ENCODE results near the gene LSM3. TPM values are rescaled to one million over a fixed set of nuclear protein-coding genes. Genes with fewer than 3 reads are reported as not detected.
"Not testable (repeated sequence)": the region's sequence is repeated elsewhere in the genome, so short reads cannot be mapped to it uniquely, and the experiment has no call there.

LSM3 gene
- total and polyA plus RNA-seq, 4 donors, result 6.4 to 10.3 (median 9.9) TPM

- ATAC-seq (ENCODE audit: insufficient read depth, low FRiP score) (peak; percentile 47), DNase-seq (no peak)
- peaks cover 0 to 15% (median 2%) of the 10 kb centered on the region in 5 donors for H3K4me1 ChIP-seq (ENCODE audit: control insufficient read depth in 5 of 5, insufficient read depth in 5 of 5, low read length in 5 of 5)
- 36 to 42% methylated on average over 9 of the region's 9 CpGs for WGBS, 2 donors
- H3K4me3 ChIP-seq, result no peak overlapping the region
- H3K9me3 ChIP-seq (ENCODE audit: control insufficient read depth in 4 of 4, insufficient read depth in 3 of 4, low read length in 3 of 4), result peaks cover 0 to 5% (median 1%) of the 10 kb centered on the region in 4 donors
- no peaks in the 10 kb centered on the region for H3K36me3 ChIP-seq (ENCODE audit: control insufficient read depth in 4 of 4, insufficient read depth in 4 of 4, low read length in 4 of 4)
- H3K27ac ChIP-seq (ENCODE audit: low read depth in 1 of 2, low read length in 1 of 2), result peak overlapping the region in 1 of 2 donors; percentile 9
- no peaks in the 10 kb centered on the region for H3K27me3 ChIP-seq (ENCODE audit: control insufficient read depth in 3 of 3, insufficient read depth in 3 of 3, low read length in 2 of 3)
- H3K9ac ChIP-seq (ENCODE audit: insufficient read depth in 1 of 2, low read length in 2 of 2), result no peak overlapping the region
- no peak for TF ChIP-seq CTCF (IDR thresholded peaks at IDR 0.05; ENCODE audit: control extremely low read depth, extremely low read depth)
These were observed 46.8 kb downstream of the LSM3 start for GRCh38 chr3:14225421-14225820.

- not testable (repeated sequence) for H3K27ac ChIP-seq (ENCODE audit: low read depth in 1 of 2, low read length in 1 of 2); H3K9ac ChIP-seq (ENCODE audit: insufficient read depth in 1 of 2, low read length in 2 of 2); H3K36me3 ChIP-seq (ENCODE audit: control insufficient read depth in 4 of 4, insufficient read depth in 4 of 4, low read length in 4 of 4); DNase-seq; H3K9me3 ChIP-seq (ENCODE audit: control insufficient read depth in 4 of 4, insufficient read depth in 3 of 4, low read length in 3 of 4); ATAC-seq (ENCODE audit: insufficient read depth, low FRiP score); H3K4me3 ChIP-seq; H3K27me3 ChIP-seq (ENCODE audit: control insufficient read depth in 3 of 3, insufficient read depth in 3 of 3, low read length in 2 of 3)
- 60 to 75% methylated on average over 3 of the region's 3 CpGs for WGBS, 2 donors
- H3K4me1 ChIP-seq (ENCODE audit: control insufficient read depth in 5 of 5, insufficient read depth in 5 of 5, low read length in 5 of 5), result peaks cover 0 to 15% (median 5%) of the 10 kb centered on the region in 5 donors
These were observed 47.7 kb downstream of the LSM3 start for GRCh38 chr3:14226351-14226750.

DNA sequence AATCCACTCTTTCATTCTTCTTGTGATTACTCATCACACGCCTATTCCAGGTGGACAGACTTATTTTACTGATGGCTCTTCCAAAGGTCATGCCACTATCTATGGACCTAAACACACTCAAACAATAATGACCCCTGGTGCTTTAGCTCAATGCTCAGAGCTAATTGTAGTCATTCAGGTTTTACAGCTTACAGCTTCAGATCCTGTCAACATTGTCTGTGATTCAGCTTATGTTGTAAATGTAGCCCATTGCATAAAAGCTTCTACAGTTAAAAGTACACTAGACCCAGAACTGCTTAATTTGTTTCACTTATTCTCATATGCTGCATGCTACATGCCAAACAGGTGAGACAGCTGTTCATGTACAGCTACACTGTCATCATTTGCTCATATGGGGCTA is 49.2 kb downstream of the LSM3 start:
- no peaks in the 10 kb centered on the region for H3K36me3 ChIP-seq (ENCODE audit: control insufficient read depth in 4 of 4, insufficient read depth in 4 of 4, low read length in 4 of 4)
- no peak overlapping the region for H3K4me3 ChIP-seq
- 39 to 84% methylated on average over 1 of the region's 1 CpG for WGBS, 2 donors
- peaks cover 0 to 3% (median 0%) of the 10 kb centered on the region in 4 donors for H3K9me3 ChIP-seq (ENCODE audit: control insufficient read depth in 4 of 4, insufficient read depth in 3 of 4, low read length in 3 of 4)
- peaks cover 5 to 23% (median 18%) of the 10 kb centered on the region in 5 donors for H3K4me1 ChIP-seq (ENCODE audit: control insufficient read depth in 5 of 5, insufficient read depth in 5 of 5, low read length in 5 of 5)
- H3K9ac ChIP-seq (ENCODE audit: insufficient read depth in 1 of 2, low read length in 2 of 2), result no peak overlapping the region
- TF ChIP-seq CTCF (IDR thresholded peaks at IDR 0.05; ENCODE audit: control extremely low read depth, extremely low read depth), result no peak
- H3K27ac ChIP-seq (ENCODE audit: low read depth in 1 of 2, low read length in 1 of 2), result no peak overlapping the region
- no peak for DNase-seq
- H3K27me3 ChIP-seq (ENCODE audit: control insufficient read depth in 3 of 3, insufficient read depth in 3 of 3, low read length in 2 of 3), result no peaks in the 10 kb centered on the region
- ATAC-seq (ENCODE audit: insufficient read depth, low FRiP score), result no peak

DNA sequence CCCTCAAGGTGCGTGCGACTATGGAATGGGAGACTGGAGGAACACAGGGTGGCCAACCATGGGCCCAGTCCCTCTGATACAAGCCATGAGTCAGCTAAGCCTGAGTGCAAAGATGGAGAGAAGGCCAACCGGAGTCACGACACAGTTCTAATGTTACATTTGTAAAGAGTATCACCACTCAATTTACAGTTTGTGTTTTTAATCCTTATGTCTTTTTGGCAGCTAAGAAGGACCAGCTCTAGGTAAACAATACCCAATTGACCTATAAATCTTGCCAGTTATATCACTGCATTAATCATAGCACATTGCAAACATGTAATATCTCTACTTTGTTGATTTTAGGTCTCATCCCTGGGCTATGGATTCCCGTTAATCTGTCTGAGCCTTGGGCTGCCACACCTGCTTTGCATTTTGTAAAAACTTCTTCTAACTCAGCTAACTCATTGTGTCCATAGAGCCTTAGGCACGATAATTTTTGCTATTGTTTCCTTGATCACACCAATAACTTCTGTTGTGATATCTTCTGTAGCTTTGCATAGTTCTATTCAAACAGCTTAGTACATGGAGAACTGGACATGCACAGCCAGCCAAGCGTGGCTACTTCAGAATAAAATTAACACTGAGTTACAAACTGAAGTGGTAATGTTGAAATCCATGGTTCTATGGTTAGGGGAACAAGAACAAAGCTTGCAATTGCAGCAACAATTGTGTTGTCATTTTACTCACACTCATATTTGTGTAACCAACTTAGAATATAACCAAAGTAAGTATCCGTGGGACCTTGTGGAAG is 50.3 kb downstream of the LSM3 start:
- WGBS, 2 donors, result 73 to 79% methylated on average over 8 of the region's 8 CpGs
- no peak for TF ChIP-seq CTCF (IDR thresholded peaks at IDR 0.05; ENCODE audit: control extremely low read depth, extremely low read depth)
- ATAC-seq (ENCODE audit: insufficient read depth, low FRiP score) (no peak), DNase-seq (no peak)
- Histone ChIP-seq H3K36me3 (ENCODE audit: control insufficient read depth in 4 of 4, insufficient read depth in 4 of 4, low read length in 4 of 4) (no peaks in the 10 kb centered on the region), H3K4me3 (no peak overlapping the region), H3K4me1 (ENCODE audit: control insufficient read depth in 5 of 5, insufficient read depth in 5 of 5, low read length in 5 of 5) (peaks cover 5 to 23% (median 20%) of the 10 kb centered on the region in 5 donors), H3K27ac (ENCODE audit: low read depth in 1 of 2, low read length in 1 of 2) (peak overlapping the region in 1 of 2 donors; percentile 28), H3K9ac (ENCODE audit: insufficient read depth in 1 of 2, low read length in 2 of 2) (no peak overlapping the region), H3K9me3 (ENCODE audit: control insufficient read depth in 4 of 4, insufficient read depth in 3 of 4, low read length in 3 of 4) (peaks cover 0 to 3% (median 0%) of the 10 kb centered on the region in 4 donors), H3K27me3 (ENCODE audit: control insufficient read depth in 3 of 3, insufficient read depth in 3 of 3, low read length in 2 of 3) (no peaks in the 10 kb centered on the region)

- H3K4me3 ChIP-seq; DNase-seq; H3K27ac ChIP-seq (ENCODE audit: low read depth in 1 of 2, low read length in 1 of 2); H3K9me3 ChIP-seq (ENCODE audit: control insufficient read depth in 4 of 4, insufficient read depth in 3 of 4, low read length in 3 of 4); H3K27me3 ChIP-seq (ENCODE audit: control insufficient read depth in 3 of 3, insufficient read depth in 3 of 3, low read length in 2 of 3); H3K9ac ChIP-seq (ENCODE audit: insufficient read depth in 1 of 2, low read length in 2 of 2); H3K36me3 ChIP-seq (ENCODE audit: control insufficient read depth in 4 of 4, insufficient read depth in 4 of 4, low read length in 4 of 4); ATAC-seq (ENCODE audit: insufficient read depth, low FRiP score): not testable (repeated sequence)
- WGBS, 2 donors, result 73 to 80% methylated on average over 6 of the region's 6 CpGs
- H3K4me1 ChIP-seq (ENCODE audit: control insufficient read depth in 5 of 5, insufficient read depth in 5 of 5, low read length in 5 of 5), result peaks cover 5 to 24% (median 22%) of the 10 kb centered on the region in 5 donors
These were observed 51.1 kb downstream of the LSM3 start for GRCh38 chr3:14229695-14230094.

All from lung (tissue), 12 donors.